WTC11 (cell line): ENCODE data around the gene CADM2.

Experiments used
- ATF2 ChIP-seq: sonication (generic); formaldehyde crosslinking; IDR thresholded peaks from 2 replicates; pipeline ENCODE4 v1.8.1; 2022; ENCODE audit warnings: low read depth, missing genetic modification reagents, borderline replicate concordance
- CTCF ChIP-seq: fragments of 200-600 bp; IDR thresholded peaks from 2 replicates; pipeline ENCODE4 v1.8.0; 2022; ENCODE audit warnings: antibody characterized with exemption
- ELF4 ChIP-seq: sonication (generic); formaldehyde crosslinking; IDR thresholded peaks from 2 replicates; pipeline ENCODE4 v1.8.1; 2022; ENCODE audit warnings: low read depth, mild to moderate bottlenecking, moderate library complexity, missing genetic modification reagents
- MAX ChIP-seq: sonication (generic); formaldehyde crosslinking; IDR thresholded peaks from 2 replicates; pipeline ENCODE4 v1.8.0; 2022; ENCODE audit warnings: mild to moderate bottlenecking, missing genetic modification reagents
- NFE2L1 ChIP-seq: sonication (generic); formaldehyde crosslinking; IDR thresholded peaks from 2 replicates; pipeline ENCODE4 v1.8.1; 2023; ENCODE audit warnings: missing genetic modification reagents
- NFYB ChIP-seq: sonication (generic); formaldehyde crosslinking; conservative IDR thresholded peaks from 2 replicates; pipeline ENCODE4 v1.8.0; 2022; ENCODE audit warnings: low read depth, missing genetic modification reagents
- SOX15 ChIP-seq: fragments of 250-450 bp; sonication (Bioruptor Pico); IDR thresholded peaks from 2 replicates; pipeline ENCODE4 v1.9.0; 2021; ENCODE audit warnings: mild to moderate bottlenecking

- TF ChIP-seq CTCF: no peak
- no peak for TF ChIP-seq NFE2L1 (CRISPR knock-in tag)
- no peak for TF ChIP-seq MAX (CRISPR knock-in tag)
- no peak for TF ChIP-seq NFYB
- no peak for TF ChIP-seq ATF2 (CRISPR knock-in tag)
- no peak for TF ChIP-seq ELF4 (CRISPR knock-in tag)
- TF ChIP-seq SOX15 (CRISPR knock-in tag): no peak
Measured at GRCh38 chr3:85790445-85791030, 831.7 kb downstream of the CADM2 start.
